ENCODE data around the gene MPZL1.

MPZL1 gene

DNA sequence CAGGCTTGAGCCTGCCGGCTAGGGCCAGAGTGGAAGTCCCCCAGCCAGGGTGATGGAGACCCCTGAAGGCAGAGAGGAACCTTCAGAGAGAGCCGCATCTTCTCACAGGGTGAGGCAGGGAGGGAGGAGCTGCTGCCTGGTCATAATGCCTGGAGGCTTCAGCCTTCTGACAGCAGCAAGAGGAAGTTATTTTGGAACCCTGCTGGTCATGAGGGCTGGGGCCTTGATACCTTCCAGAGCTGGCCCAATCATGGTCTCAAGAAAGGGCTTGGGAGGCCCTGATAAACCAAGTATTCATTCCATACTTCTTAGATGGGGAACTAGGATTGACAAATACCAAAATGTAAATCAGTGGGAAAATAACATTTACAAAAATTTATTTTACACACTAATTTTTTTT lies 26.6 kb upstream of the MPZL1 start:
- DNase-seq (ENCODE audit: low read depth in 1 of 2, low spot score in 1 of 2) = no peak

GRCh38 chr1:167695756-167696561 lies 25.8 kb upstream of the MPZL1 start:
- no peak for DNase-seq (ENCODE audit: low read depth in 1 of 2, low spot score in 1 of 2)

GRCh38 chr1:167697667-167698141 lies 24.1 kb upstream of the MPZL1 start:
- DNase-seq (ENCODE audit: low read depth in 1 of 2, low spot score in 1 of 2) = no peak

DNA sequence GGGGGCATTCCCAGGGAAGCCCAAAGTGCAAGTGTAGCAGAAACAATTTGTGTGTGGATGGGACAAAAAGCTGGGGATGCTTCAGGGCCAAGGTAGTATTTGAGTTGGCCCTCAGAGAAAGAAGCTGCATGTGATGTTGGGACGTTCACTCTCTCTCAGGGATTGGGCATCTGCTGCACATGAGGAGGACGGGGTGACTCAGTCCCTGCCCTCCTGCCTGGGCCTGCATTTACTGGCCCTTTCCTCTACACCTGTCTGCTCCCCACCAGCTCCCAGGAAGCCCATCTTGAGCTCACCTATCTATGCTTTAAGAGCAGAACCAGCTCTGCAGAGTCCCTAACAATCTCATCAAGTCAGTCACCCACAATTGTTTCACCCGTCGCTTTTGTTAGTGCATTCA lies 23.5 kb upstream of the MPZL1 start:
- no peak for DNase-seq (ENCODE audit: low read depth in 1 of 2, low spot score in 1 of 2)

DNA sequence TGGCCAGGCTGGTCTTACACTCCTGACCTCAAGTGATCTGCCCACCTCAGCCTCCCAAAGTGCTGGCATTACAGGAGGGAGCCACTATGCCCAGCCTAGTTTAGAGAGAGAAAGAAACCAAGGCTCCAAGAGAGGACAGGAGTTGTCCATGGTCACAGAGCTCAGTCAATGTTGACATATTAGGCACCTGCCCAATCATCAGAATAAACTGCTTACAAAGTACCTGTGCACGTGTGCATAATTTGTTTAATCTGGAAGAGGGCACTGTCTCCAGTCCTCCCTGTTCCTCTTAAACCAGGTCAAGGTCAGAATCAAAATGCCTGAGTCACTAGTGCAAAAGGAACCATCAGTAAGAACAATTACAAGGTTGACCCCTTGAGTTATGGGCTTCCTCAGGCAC lies 20.3 kb upstream of the MPZL1 start:
- DNase-seq (ENCODE audit: low read depth in 1 of 2, low spot score in 1 of 2) = no peak

- DNase-seq (ENCODE audit: low read depth in 1 of 2, low spot score in 1 of 2) = no peak
Measured at GRCh38 chr1:167703557-167703956, 18.2 kb upstream of the MPZL1 start.

DNA sequence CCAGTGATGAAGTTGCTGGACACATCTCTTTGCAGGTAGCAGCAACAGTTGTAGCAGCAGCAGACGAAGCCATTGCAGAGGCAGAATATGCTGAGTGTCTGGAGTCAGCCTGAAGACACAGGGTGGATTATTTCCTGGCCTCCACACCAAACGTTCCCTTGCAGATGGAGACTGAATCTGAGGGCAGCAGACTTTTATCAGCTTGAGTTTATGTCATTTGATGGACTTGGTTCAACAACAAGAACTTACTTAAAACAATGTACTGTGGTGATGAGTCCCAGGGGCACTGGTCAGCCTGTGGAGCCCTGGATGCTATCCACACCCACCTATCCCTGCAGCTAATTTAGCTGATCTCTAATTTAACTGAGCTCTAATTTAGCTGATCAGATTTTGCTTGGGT lies 17.1 kb upstream of the MPZL1 start:
- no peak for DNase-seq (ENCODE audit: low read depth in 1 of 2, low spot score in 1 of 2)

- no peak for DNase-seq (ENCODE audit: low read depth in 1 of 2, low spot score in 1 of 2)
Measured at GRCh38 chr1:167705250-167705649, 16.5 kb upstream of the MPZL1 start.

DNA sequence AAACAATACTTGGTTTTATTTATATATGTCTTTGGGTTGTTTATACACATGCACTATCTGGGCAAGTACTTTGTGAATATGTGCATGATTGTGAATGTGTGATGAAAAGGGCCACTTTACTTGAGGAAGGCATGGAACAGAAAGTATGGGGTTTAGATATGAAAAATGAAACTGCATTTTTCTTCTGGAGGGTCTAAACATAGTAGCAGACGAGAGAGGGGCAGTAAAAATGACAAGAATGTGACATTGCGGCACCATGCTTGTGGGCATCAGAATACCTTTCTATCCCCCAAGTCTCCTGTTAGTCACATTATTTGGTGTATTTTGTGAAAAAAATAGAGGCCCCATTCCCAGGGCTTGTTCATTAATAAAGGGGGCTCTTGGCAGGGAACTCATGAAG lies 15.4 kb upstream of the MPZL1 start:
- DNase-seq (ENCODE audit: low read depth in 1 of 2, low spot score in 1 of 2) = no peak

GRCh38 chr1:167706931-167707877 lies 14.6 kb upstream of the MPZL1 start:
- no peak for DNase-seq (ENCODE audit: low read depth in 1 of 2, low spot score in 1 of 2)

DNA sequence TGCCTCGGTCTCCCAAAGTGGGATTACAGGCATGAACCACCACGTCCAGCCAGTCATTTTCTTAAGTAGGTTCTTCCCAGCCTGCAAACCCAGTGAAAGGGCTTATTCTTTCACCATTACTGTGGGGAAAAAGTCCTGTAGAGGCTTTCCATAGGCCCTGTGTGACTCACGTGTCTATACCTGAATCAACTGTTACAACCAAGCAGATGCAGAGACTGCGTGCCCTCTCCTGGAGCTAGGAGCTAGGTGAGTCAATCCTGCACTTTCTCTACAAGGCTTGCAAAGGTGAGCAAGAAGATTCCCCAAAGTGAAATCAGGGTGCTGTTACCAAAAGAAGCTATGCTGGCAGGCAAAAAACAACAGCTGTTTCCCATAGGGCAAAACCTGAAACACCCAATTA lies 13.8 kb upstream of the MPZL1 start:
- DNase-seq (ENCODE audit: low read depth in 1 of 2, low spot score in 1 of 2) = no peak

GRCh38 chr1:167708940-167709389 lies 12.8 kb upstream of the MPZL1 start:
- no peak for DNase-seq (ENCODE audit: low read depth in 1 of 2, low spot score in 1 of 2)

DNA sequence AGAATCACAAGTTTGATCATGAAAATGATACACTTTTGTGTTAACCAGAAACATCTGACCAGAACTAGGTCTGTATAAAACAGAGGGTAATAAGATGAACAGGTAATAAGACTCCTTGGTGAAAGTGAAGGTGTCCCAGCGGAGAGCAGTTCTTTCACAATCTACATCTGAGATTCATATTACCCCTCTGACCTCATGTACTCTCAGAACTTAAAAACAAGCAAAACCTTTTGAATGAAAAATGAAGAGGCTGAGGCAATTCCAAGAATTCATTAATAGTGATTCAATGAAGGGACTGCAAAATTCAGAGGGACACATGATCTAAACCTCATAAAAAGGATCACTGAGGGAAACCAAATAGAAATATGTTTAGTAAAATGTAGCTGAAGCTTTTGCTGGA lies 10.9 kb upstream of the MPZL1 start:
- no peak for DNase-seq (ENCODE audit: low read depth in 1 of 2, low spot score in 1 of 2)

GRCh38 chr1:167711797-167712196 lies 10.0 kb upstream of the MPZL1 start:
- DNase-seq (ENCODE audit: low read depth in 1 of 2, low spot score in 1 of 2) = no peak

DNA sequence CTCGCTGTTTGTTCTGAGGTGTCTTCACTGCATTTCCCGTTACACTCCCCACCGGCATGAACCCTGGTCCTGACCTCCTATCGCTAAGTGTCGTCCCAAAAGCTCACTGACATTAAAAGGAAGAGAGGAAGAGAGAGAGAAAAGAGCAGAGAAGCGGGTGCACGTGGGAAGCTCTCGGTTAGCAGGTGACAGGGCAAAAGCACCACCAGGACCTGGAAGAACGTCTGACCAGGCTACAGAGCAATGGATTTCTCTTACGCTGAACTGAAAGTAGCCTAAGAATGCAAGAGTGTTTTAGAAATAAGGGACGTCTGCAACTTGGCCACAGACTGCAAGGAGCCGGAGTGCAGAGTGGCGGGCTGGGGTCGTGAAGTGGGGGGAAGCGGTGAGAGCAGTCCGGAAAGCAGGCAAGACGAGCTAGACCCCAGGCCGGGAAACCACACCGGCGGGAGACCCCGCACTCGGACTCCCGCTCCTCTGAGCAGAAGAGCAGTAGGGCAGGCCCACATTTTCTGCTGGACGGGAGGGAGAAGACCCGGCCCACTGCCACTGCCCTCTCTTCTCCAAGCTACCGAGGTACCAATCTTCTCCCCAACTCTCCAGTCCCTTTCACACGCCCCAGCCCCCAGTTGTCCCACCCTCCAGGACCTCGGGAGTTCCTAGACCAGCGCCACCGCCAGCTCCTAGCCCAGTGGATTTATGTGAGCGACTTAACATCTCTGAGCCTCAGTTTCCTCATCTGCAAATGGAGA lies 8.3 kb upstream of the MPZL1 start:
- no peak for DNase-seq (ENCODE audit: low read depth in 1 of 2, low spot score in 1 of 2)

DNA sequence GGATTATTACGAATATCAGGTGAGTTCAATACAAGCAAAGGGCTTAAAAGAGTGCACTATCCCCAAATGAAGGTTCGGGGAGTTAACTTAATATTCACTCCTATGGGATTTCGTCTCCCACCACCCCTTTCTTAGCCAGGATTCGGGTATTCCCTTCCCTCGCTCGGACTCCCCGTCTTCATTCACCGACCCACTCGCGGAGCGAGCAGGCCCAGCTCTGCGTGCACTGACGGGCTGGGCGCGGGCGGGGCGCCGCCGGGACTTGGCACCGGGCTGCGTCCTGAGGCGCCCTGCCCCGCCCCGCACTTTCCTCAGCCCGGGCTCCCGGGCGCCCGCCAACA lies 7.7 kb upstream of the MPZL1 start:
- peak in 1 of 2 donors; percentile 72 for DNase-seq (ENCODE audit: low read depth in 1 of 2, low spot score in 1 of 2)

DNA sequence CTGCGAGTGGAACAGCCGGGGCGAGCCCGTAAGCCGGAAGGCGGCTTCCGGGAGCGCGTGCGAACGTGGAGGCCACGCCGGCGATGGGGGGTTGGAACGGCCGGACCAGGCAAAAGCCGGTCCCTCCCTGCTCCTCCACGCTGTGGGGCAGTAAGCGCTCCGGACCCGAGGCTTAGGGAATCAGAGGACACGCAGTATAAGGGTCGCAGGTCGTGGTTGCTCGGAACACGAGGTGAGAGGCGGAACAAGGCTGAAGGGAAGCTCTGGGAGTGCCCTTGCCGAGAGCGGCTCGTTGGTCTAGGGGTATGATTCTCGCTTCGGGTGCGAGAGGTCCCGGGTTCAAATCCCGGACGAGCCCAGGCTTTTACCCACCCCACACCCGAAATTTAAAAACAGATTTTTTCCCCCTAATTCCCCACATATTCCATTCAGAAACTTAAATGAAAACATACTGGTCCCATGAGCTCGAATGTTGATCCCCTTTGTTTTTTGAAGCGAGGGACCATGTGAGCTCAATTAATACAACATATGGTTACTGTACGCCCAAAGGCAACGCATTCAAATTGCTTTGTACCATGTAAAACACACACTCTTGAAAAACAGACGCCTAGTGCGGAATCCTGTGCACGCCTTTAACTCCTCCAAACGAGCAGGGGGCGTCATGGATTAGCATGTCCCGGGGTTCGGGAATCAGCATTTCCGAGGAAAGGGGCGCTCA lies 7.2 kb upstream of the MPZL1 start:
- DNase-seq (ENCODE audit: low read depth in 1 of 2, low spot score in 1 of 2) = peak; percentile 81 to 91

- peak; percentile 66 to 79 for DNase-seq (ENCODE audit: low read depth in 1 of 2, low spot score in 1 of 2)
Measured at GRCh38 chr1:167715157-167715999, 6.4 kb upstream of the MPZL1 start.

- no peak for DNase-seq (ENCODE audit: low read depth in 1 of 2, low spot score in 1 of 2)
Measured at GRCh38 chr1:167716000-167716271, 5.8 kb upstream of the MPZL1 start.

DNA sequence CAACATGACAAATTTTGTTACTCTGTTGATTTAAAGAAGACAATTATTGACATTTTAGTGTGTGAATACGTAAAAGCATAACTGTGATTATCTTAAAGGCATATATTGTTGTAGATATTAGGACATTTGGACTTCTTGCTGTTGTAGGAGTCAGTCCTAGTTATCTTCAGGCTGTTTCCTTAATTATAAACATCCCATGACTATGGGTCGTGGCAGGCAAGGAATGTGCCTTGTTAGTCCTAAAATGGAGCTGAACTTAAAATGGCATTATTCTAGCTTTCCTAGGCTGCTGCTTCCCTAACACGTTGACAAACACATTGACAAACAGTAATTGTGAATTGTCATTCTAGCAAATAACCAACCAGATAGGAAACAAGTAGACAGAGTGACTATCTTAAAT lies 4.4 kb upstream of the MPZL1 start:
- no peak for DNase-seq (ENCODE audit: low read depth in 1 of 2, low spot score in 1 of 2)

Measured in stimulated activated CD4-positive, alpha-beta T cell treated with anti-CD3 and anti-CD28 coated beads, Interleukin-15, amount 100 ng/mL, for 1 hour (primary cell).